Brain microvascular endothelial cell (primary cell): ENCODE data around the gene SYNE3.
A peak's percentile ranks its signal among the peaks of the same experiment; 100 is the strongest.
"Not testable (repeated sequence)": the region's sequence is repeated elsewhere in the genome, so short reads cannot be mapped to it uniquely, and the experiment has no call there.

Experiments used
- DNase-seq: peaks from one replicate; pipeline ENCODE4 v3.0.0-alpha.2; 2020
- H3K27ac ChIP-seq: fragments of 250-450 bp; sonication (Bioruptor Pico); 2 replicates; pipeline ENCODE4 v1.5.1; 2020; ENCODE audit warnings: mild to moderate bottlenecking, moderate library complexity
- H3K27me3 ChIP-seq: fragments of 250-450 bp; sonication (Bioruptor Pico); replicated peaks from 2 replicates; pipeline ENCODE4 v1.5.1; 2020; ENCODE audit warnings: mild to moderate bottlenecking
- H3K36me3 ChIP-seq: fragments of 250-450 bp; sonication (Bioruptor Pico); replicated peaks from 2 replicates; pipeline ENCODE4 v1.5.1; 2020; ENCODE audit warnings: mild to moderate bottlenecking
- H3K4me3 ChIP-seq: 2 replicates; pipeline ENCODE4 v1.5.1; 2011; ENCODE audit warnings: low read depth, mild to moderate bottlenecking, control low read depth, low read length, moderate library complexity
- in situ Hi-C: cut with HindIII; loops from 2 replicates; pipeline ENCODE4 v1.10.0; 2017; ENCODE audit warnings: low sequenced_read_pairs, low pct_ligation_motif_present
- TF ChIP-seq, protein P1 (sequence below): IDR thresholded peaks from 2 replicates; pipeline ENCODE4 v1.5.1; 2011; ENCODE audit warnings: low read depth, mild to moderate bottlenecking, moderate library complexity, low read length, control low read depth, inconsistent platforms; ENCODE audit errors: missing control alignments

The SYNE3 gene

DNA sequence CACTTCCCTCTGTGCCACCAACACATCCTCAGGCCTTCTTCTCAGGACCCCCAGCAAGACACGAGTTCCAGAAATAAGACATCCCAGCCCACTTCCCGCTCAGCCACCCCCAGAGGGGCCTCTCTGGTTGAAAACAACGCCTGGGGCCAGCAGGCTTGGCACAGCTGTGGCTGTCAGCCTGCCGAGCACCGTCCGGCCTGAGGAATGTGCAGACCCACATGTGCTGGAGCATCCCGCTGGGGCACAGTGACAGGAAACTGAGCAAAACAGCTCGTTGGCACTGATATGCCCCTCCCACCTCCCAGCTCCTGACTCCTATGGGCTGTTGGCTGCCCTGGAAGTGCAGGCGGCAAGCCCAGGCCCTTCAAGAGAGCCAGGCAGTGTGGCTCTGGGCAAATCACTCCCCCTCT lies 1.4 kb downstream of the SYNE3 start:
- no peaks in the 10 kb centered on the region for H3K36me3 ChIP-seq
- no peak overlapping the region for H3K27ac ChIP-seq
- DNase-seq: no peak
- in situ Hi-C loops: no loop called here
- no peaks in the 10 kb centered on the region for H3K27me3 ChIP-seq
- peak overlapping the region; percentile 56 for H3K4me3 ChIP-seq
- TF ChIP-seq, protein P1, sequence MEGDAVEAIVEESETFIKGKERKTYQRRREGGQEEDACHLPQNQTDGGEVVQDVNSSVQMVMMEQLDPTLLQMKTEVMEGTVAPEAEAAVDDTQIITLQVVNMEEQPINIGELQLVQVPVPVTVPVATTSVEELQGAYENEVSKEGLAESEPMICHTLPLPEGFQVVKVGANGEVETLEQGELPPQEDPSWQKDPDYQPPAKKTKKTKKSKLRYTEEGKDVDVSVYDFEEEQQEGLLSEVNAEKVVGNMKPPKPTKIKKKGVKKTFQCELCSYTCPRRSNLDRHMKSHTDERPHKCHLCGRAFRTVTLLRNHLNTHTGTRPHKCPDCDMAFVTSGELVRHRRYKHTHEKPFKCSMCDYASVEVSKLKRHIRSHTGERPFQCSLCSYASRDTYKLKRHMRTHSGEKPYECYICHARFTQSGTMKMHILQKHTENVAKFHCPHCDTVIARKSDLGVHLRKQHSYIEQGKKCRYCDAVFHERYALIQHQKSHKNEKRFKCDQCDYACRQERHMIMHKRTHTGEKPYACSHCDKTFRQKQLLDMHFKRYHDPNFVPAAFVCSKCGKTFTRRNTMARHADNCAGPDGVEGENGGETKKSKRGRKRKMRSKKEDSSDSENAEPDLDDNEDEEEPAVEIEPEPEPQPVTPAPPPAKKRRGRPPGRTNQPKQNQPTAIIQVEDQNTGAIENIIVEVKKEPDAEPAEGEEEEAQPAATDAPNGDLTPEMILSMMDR: no peak

DNA sequence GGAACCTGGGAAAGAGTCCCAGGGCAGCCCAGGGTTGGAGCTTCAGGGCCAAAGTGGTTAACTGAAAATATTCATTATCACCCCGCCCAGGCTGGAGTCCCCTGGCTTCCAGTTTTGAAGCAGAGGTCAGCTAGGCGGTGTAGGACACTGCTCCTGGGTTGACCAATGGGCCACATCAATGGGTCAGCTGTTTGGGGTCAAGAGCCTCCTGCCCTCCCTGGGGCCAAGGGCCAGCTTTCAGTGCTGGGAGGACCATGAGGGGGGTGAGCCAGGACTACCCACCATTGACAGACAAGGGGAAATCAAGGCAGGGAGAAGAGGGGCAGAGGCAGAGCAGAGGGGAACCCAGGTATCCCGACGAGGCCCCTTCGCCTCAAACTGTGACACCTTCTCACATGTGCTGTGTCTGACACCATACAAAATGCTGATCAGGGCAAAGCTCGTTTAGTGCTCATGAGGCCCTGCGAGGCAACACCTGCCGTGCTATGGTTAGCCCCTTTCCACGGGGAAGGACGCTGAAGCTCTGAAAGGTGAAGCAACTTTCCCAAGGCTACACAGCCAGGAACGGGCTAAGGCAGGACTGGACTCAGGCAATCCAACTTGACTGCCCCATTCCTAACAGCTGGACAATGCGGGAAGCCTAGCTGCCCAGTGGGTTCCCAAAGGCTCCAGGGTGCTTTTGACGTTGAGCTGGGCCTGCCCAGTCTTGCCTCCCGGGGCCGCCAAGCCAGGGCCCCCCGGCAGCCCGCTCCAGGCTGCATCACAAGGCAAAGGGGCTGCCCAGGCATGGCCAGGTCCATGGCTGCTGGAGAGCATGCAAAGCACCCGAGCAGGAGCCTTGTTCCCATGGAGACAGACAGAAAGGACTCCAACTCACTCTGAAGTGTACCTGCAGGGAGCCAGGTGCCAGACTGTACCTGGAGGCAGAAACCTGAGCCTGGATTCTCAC lies 2.0 kb downstream of the SYNE3 start:
- no peak overlapping the region for H3K27ac ChIP-seq
- no peaks in the 10 kb centered on the region for H3K36me3 ChIP-seq
- no peak overlapping the region for H3K4me3 ChIP-seq
- H3K27me3 ChIP-seq: no peaks in the 10 kb centered on the region
- TF ChIP-seq, protein P1: no peak
- in situ Hi-C loops: no loop called here
- no peak for DNase-seq

DNA sequence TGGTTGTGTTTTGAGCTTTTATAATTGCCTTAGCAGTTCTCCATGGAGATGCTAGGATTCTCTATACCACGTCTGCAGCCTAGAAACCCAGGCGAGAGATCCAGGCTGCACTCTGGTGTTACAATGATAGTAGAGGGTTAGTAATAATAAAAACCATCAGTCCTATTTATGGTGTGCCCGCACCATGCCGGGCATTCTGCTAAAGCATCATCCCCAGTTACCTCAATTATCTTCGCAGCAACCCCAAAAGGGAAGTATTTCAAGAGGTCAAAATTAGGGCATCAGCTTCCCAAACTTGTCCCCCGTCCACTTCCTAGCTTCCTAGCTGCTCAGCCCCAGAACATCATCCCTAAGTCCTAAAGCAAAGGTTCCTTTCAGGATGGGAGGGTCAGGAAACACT lies 3.2 kb downstream of the SYNE3 start:
- H3K4me3 ChIP-seq: no peak overlapping the region
- H3K27ac ChIP-seq: no peak overlapping the region

DNA sequence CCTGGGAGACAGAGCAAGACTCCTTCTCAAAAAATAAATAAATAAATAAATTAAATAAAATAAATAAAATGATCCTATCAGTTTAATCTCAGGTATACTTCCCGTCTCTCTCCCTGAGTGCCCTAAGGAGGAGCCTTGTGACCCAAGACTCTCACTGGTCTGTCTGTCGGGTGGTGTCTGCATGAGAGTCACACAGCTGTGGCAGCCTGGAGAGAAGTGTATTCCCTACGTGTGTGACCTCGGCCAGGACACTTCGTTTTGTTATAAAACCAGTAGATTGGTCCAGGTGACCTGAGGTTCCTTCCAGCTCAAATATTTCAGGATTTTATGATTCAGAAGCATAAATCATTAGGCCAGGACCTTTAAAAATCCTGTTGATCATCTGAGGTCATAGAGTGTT lies 4.8 kb downstream of the SYNE3 start:
- in situ Hi-C loops: no loop called here
- Histone ChIP-seq H3K36me3 (no peaks in the 10 kb centered on the region), H3K4me3 (no peak overlapping the region), H3K27me3 (no peaks in the 10 kb centered on the region), H3K27ac (no peak overlapping the region)
- no peak for DNase-seq
- TF ChIP-seq, protein P1: no peak

More for the DNA sequence above, 3.2 kb downstream of the SYNE3 start:
- TF ChIP-seq, protein P1: no peak
- no peak for DNase-seq
- in situ Hi-C loops: no loop called here
- H3K36me3 ChIP-seq: no peaks in the 10 kb centered on the region
- H3K27me3 ChIP-seq: no peaks in the 10 kb centered on the region

DNA sequence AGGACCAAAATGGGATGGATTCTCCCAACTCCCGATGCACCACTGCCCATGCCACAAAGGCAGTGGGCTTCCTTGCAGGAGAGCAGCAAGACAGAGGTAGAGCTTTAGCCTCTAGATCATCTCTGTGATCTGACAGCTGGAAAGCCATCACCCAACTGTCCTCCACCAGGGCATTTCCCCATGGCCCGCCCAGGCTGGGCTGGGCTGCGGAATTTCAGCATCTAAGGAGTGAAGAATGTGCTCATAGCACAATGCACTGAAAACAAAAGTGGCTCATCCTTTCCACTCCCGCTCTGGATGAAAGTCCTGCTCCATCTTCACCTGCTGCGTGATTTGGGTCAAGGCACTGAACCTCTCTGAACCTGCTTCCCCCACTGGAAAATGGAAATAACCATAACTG lies 5.6 kb downstream of the SYNE3 start:
- Histone ChIP-seq H3K36me3 (no peaks in the 10 kb centered on the region), H3K27ac (no peak overlapping the region), H3K27me3 (no peaks in the 10 kb centered on the region), H3K4me3 (no peak overlapping the region)
- in situ Hi-C loops: no loop called here
- DNase-seq: no peak
- TF ChIP-seq, protein P1: no peak

DNA sequence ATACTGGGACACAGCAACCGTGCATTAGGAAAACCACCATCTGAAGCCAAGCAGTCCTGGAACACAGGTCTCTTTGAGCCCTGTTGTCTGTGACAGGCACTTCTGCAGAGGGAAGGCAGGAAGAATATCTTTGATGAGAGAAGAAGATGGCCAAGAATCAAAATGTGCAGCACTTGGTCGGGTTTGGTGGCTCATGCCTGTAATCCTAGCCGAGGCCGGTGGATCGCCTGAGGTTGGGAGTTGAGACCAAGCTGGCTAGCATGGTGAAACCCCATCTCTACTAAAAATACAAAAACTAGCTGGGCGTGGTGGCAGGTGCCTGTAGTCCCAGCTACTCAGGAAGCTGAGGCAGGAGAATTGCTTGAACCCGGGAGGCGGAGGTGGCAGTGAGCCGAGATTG lies 6.1 kb downstream of the SYNE3 start:
- H3K27ac ChIP-seq, H3K36me3 ChIP-seq, DNase-seq, H3K27me3 ChIP-seq, in situ Hi-C loops, H3K4me3 ChIP-seq: not testable (repeated sequence)
